A549 (cell line): ENCODE data around the gene DDIAS.

ENCODE experiments used
- CHD2 ChIP-seq: fragments of 150-350 bp; IDR thresholded peaks from 2 replicates; pipeline ENCODE4 v1.6.1; 2014; ENCODE audit warnings: low read length; ENCODE audit not compliant: partially characterized antibody
- CTCF ChIP-seq: fragments of >200 bp; sonication (Bioruptor Twin); formaldehyde crosslinking; IDR thresholded peaks from 3 replicates; pipeline ENCODE4 v1.5.1; 2016
- EHMT2 ChIP-seq: fragments of 200-600 bp; sonication (generic); IDR thresholded peaks from 2 replicates; pipeline ENCODE4 v1.6.1; 2016; ENCODE audit warnings: antibody characterized with exemption, low read depth, mild to moderate bottlenecking, moderate library complexity
- ESRRA ChIP-seq: fragments of 150-350 bp; IDR thresholded peaks from 2 replicates; pipeline ENCODE4 v1.6.1; 2014; ENCODE audit warnings: mild to moderate bottlenecking, low read length, borderline replicate concordance
- JUNB ChIP-seq: fragments of >200 bp; sonication (Bioruptor Twin); formaldehyde crosslinking; IDR thresholded peaks from 2 replicates; pipeline ENCODE4 v1.6.1; 2016
- MAX ChIP-seq: IDR thresholded peaks from 2 replicates; pipeline ENCODE4 v1.6.1; 2012
- PHF8 ChIP-seq: fragments of 200-600 bp; sonication (generic); IDR thresholded peaks from 2 replicates; pipeline ENCODE4 v1.6.1; 2016; ENCODE audit warnings: low read depth, mild to moderate bottlenecking, antibody characterized with exemption, moderate library complexity, borderline replicate concordance
- POLR2A ChIP-seq: IDR thresholded peaks from 2 replicates; pipeline ENCODE4 v1.6.1; 2012; ENCODE audit warnings: mild to moderate bottlenecking, low read length
- POLR2AphosphoS2 ChIP-seq: conservative IDR thresholded peaks from 2 replicates; pipeline ENCODE4 v1.6.1; 2012; ENCODE audit warnings: low read length, improper control_type of control experiment, inconsistent platforms
- RAD21 ChIP-seq, 2 experiments: fragments of >200 bp in 1 of 2; sonication (Bioruptor Twin) in 1 of 2; formaldehyde crosslinking in 1 of 2; IDR thresholded peaks in 1 of 2; conservative IDR thresholded peaks in 1 of 2; 2 replicates in 1 of 2; 3 replicates in 1 of 2; pipeline ENCODE4 v1.6.1; 2012 to 2018; ENCODE audit warnings: inconsistent platforms in 1 of 2
- RARB ChIP-seq: fragments of 250-450 bp; sonication (Bioruptor Pico); IDR thresholded peaks from 2 replicates; pipeline ENCODE4 v1.8.0; 2021; ENCODE audit warnings: mild to moderate bottlenecking, moderate library complexity
- RFX5 ChIP-seq: fragments of 450-650 bp; IDR thresholded peaks from 2 replicates; pipeline ENCODE4 v1.7.1; 2014; ENCODE audit warnings: antibody characterized with exemption, mild to moderate bottlenecking, moderate library complexity
- TF ChIP-seq, protein P1 (sequence below): fragments of 150-350 bp; IDR thresholded peaks from 2 replicates; pipeline ENCODE4 v1.6.1; 2014; ENCODE audit warnings: low read depth, mild to moderate bottlenecking, low read length
- TF ChIP-seq, protein P2 (sequence below): fragments of 200-600 bp; sonication (generic); IDR thresholded peaks from 2 replicates; pipeline ENCODE4 v1.6.1; 2016; ENCODE audit warnings: antibody characterized with exemption, mild to moderate bottlenecking, moderate library complexity

GRCh38 chr11:82975882-82976281 is 74.3 kb downstream of the DDIAS start:
- TF ChIP-seq CTCF: no peak
- TF ChIP-seq RFX5: no peak
- TF ChIP-seq POLR2A: no peak
- TF ChIP-seq MAX: no peak
- no peak for TF ChIP-seq PHF8
- no peak for TF ChIP-seq POLR2AphosphoS2
- TF ChIP-seq, protein P1, sequence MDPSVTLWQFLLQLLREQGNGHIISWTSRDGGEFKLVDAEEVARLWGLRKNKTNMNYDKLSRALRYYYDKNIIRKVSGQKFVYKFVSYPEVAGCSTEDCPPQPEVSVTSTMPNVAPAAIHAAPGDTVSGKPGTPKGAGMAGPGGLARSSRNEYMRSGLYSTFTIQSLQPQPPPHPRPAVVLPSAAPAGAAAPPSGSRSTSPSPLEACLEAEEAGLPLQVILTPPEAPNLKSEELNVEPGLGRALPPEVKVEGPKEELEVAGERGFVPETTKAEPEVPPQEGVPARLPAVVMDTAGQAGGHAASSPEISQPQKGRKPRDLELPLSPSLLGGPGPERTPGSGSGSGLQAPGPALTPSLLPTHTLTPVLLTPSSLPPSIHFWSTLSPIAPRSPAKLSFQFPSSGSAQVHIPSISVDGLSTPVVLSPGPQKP: no peak
- no peak for TF ChIP-seq EHMT2
- no peak for TF ChIP-seq RAD21 (conservative IDR thresholded peaks at IDR 0.05 in 1 of 2, IDR thresholded peaks at IDR 0.05 in 1 of 2)
- TF ChIP-seq, protein P2, sequence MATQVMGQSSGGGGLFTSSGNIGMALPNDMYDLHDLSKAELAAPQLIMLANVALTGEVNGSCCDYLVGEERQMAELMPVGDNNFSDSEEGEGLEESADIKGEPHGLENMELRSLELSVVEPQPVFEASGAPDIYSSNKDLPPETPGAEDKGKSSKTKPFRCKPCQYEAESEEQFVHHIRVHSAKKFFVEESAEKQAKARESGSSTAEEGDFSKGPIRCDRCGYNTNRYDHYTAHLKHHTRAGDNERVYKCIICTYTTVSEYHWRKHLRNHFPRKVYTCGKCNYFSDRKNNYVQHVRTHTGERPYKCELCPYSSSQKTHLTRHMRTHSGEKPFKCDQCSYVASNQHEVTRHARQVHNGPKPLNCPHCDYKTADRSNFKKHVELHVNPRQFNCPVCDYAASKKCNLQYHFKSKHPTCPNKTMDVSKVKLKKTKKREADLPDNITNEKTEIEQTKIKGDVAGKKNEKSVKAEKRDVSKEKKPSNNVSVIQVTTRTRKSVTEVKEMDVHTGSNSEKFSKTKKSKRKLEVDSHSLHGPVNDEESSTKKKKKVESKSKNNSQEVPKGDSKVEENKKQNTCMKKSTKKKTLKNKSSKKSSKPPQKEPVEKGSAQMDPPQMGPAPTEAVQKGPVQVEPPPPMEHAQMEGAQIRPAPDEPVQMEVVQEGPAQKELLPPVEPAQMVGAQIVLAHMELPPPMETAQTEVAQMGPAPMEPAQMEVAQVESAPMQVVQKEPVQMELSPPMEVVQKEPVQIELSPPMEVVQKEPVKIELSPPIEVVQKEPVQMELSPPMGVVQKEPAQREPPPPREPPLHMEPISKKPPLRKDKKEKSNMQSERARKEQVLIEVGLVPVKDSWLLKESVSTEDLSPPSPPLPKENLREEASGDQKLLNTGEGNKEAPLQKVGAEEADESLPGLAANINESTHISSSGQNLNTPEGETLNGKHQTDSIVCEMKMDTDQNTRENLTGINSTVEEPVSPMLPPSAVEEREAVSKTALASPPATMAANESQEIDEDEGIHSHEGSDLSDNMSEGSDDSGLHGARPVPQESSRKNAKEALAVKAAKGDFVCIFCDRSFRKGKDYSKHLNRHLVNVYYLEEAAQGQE: no peak
- TF ChIP-seq ESRRA: no peak
- no peak for TF ChIP-seq JUNB
- no peak for TF ChIP-seq CHD2
- no peak for TF ChIP-seq RARB (CRISPR knock-in tag)
